PC-9 (cell line): ENCODE results near the gene NFKBIE. TPM values are rescaled to one million over a fixed set of nuclear protein-coding genes. Genes with fewer than 3 reads are reported as not detected.

Experiments
- BruUV-seq: library from RNA; stranded (reverse); fragments of 400-500 nt; replicated peaks from 2 replicates; lab custom pipeline; 2021; lab: Mats Ljungman, UMichigan
- CTCF ChIA-PET: fragments of 300-600 bp; sonication (Branson Sonifier 250); formaldehyde crosslinking; loops from one replicate; lab custom pipeline; 2022; ENCODE audit warnings: antibody characterized with exemption; lab: Charles Lee
- POLR2A ChIA-PET: fragments of 300-600 bp; sonication (Branson Sonifier 250); formaldehyde crosslinking; loops from one replicate; lab custom pipeline; 2022; ENCODE audit warnings: antibody characterized with exemption; ENCODE audit not compliant: unreplicated experiment; lab: Charles Lee
- DNase-seq, 2 experiments: peaks; one replicate each; pipeline versions ENCODE4 v3.0.0 to v3.0.0-alpha.2; 2015 to 2022; ENCODE audit warnings: mixed read lengths in 1 of 2
- H2AFZ ChIP-seq: fragments of 200-600 bp; sonication (generic); 2 replicates; pipeline ENCODE4 v1.8.1; 2017; ENCODE audit warnings: antibody characterized with exemption
- H3F3A ChIP-seq: fragments of 200-600 bp; sonication (generic); 2 replicates; pipeline ENCODE4 v1.8.1; 2017; ENCODE audit warnings: antibody characterized with exemption, mild to moderate bottlenecking, low read depth; ENCODE audit not compliant: insufficient read depth
- H3K27ac ChIP-seq: fragments of 200-600 bp; sonication (generic); 2 replicates; pipeline ENCODE4 v1.6.1; 2016; ENCODE audit warnings: mixed run types
- H3K27me3 ChIP-seq: fragments of 200-600 bp; sonication (generic); 2 replicates; pipeline ENCODE4 v1.6.1; 2016; ENCODE audit warnings: low read depth, mixed run types; ENCODE audit not compliant: insufficient read depth
- H3K36me3 ChIP-seq: fragments of 200-600 bp; sonication (generic); 2 replicates; pipeline ENCODE4 v1.6.1; 2016; ENCODE audit warnings: low read depth, mixed run types
- H3K4me1 ChIP-seq: fragments of 200-600 bp; sonication (generic); replicated peaks from 2 replicates; pipeline ENCODE4 v1.6.1; 2016; ENCODE audit warnings: mixed run types; ENCODE audit not compliant: insufficient read depth
- H3K4me2 ChIP-seq: fragments of 200-600 bp; sonication (generic); 2 replicates; pipeline ENCODE4 v1.6.1; 2017; ENCODE audit warnings: mixed run types
- H3K4me3 ChIP-seq: fragments of 200-600 bp; sonication (generic); 2 replicates; pipeline ENCODE4 v1.6.1; 2016; ENCODE audit warnings: mixed run types
- H3K79me2 ChIP-seq: fragments of 200-600 bp; sonication (generic); 2 replicates; pipeline ENCODE4 v1.6.1; 2017; ENCODE audit warnings: low read depth, mixed run types
- H3K9me2 ChIP-seq: fragments of 200-600 bp; sonication (generic); 2 replicates; pipeline ENCODE4 v1.8.1; 2017; ENCODE audit warnings: mild to moderate bottlenecking; ENCODE audit not compliant: insufficient read depth
- H3K9me3 ChIP-seq: fragments of 200-600 bp; sonication (generic); 2 replicates; pipeline ENCODE4 v1.8.1; 2016; ENCODE audit warnings: low read depth; ENCODE audit not compliant: insufficient read depth
- H4K20me1 ChIP-seq: fragments of 200-600 bp; sonication (generic); 2 replicates; pipeline ENCODE4 v1.8.1; 2017; ENCODE audit not compliant: insufficient read depth
- EZH2 ChIP-seq: fragments of 200-600 bp; sonication (generic); IDR thresholded peaks from 2 replicates; pipeline ENCODE4 v1.8.0; 2017; ENCODE audit warnings: antibody characterized with exemption, low read depth
- intact Hi-C: fragments of 100-400 bp; cut with micrococcal nuclease; formaldehyde crosslinking; loops from one replicate; pipeline ENCODE4 v1.10.0; 2022; ENCODE audit not compliant: unreplicated experiment
- total RNA-seq: library from RNA; stranded (reverse); gene quantifications from 2 replicates; pipeline ENCODE4 v1.2.3, GENCODE V29; 2021
- TF ChIP-seq, protein P1 (sequence below): fragments of 200-600 bp; sonication (generic); conservative IDR thresholded peaks from 2 replicates; pipeline ENCODE4 v1.6.1; 2017; ENCODE audit warnings: mixed run types, antibody characterized with exemption, mild to moderate bottlenecking, moderate library complexity

NFKBIE gene
- total RNA-seq, 1 experiment from 2014 or later, result 7.6 TPM

- H3F3A ChIP-seq, result no peaks in the 10 kb centered on the region
- no peak overlapping the region for H3K4me2 ChIP-seq
- TF ChIP-seq, protein P1, sequence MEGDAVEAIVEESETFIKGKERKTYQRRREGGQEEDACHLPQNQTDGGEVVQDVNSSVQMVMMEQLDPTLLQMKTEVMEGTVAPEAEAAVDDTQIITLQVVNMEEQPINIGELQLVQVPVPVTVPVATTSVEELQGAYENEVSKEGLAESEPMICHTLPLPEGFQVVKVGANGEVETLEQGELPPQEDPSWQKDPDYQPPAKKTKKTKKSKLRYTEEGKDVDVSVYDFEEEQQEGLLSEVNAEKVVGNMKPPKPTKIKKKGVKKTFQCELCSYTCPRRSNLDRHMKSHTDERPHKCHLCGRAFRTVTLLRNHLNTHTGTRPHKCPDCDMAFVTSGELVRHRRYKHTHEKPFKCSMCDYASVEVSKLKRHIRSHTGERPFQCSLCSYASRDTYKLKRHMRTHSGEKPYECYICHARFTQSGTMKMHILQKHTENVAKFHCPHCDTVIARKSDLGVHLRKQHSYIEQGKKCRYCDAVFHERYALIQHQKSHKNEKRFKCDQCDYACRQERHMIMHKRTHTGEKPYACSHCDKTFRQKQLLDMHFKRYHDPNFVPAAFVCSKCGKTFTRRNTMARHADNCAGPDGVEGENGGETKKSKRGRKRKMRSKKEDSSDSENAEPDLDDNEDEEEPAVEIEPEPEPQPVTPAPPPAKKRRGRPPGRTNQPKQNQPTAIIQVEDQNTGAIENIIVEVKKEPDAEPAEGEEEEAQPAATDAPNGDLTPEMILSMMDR, result no peak
- no peak for TF ChIP-seq EZH2
- no peaks in the 10 kb centered on the region for H4K20me1 ChIP-seq
- no TSS peak for BruUV-seq
- H2AFZ ChIP-seq, result no peak overlapping the region
- H3K4me1 ChIP-seq, result peaks cover under 1% of the 10 kb centered on the region; the same call in 1 of the 2 replicates
- H3K27ac ChIP-seq, result no peak overlapping the region
- H3K79me2 ChIP-seq, result peaks cover 3% of the 10 kb centered on the region; the same call in 1 of the 2 replicates
- H3K36me3 ChIP-seq, result peaks cover 12% of the 10 kb centered on the region; the same call in 1 of the 2 replicates
- no peaks in the 10 kb centered on the region for H3K9me2 ChIP-seq
- ChIA-PET POLR2A (no interaction called here), CTCF (no interaction called here)
- H3K4me3 ChIP-seq, result no peak overlapping the region
- no peaks in the 10 kb centered on the region for H3K9me3 ChIP-seq
- H3K27me3 ChIP-seq, result no peaks in the 10 kb centered on the region
- DNase-seq, result no peak
- intact Hi-C loops, result no loop called here
These were observed 41.4 kb upstream of the NFKBIE start for GRCh38 chr6:44306710-44307109.

DNA sequence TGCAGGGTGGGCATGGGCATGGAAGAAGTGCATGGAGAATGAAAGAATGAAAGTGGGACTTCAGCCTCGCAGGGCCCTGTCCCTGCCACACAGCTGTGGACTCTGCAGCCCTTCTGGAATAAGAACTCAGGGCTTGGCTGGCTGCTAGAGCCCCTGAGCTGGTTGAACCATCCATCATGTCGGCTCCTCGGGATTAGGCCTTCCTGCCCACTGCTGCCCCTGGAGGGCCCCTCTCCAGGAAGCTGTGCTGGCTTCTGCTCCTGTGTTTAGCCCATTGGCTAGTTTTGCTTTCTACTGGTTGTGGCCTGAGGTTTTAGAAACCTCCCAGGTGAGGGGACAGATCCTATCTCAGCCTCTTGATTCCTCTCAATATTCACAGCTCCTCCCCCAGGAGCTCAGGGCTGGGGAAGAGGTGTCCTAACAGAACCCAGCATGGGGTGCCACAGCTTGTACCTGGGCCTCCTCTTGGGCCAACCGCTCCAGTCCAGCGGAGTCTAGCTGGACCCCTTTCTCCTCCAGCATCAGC lies 39.9 kb upstream of the NFKBIE start:
- Histone ChIP-seq H3K4me2 (no peak overlapping the region), H3K27ac (no peak overlapping the region), H2AFZ (no peak overlapping the region), H3F3A (no peaks in the 10 kb centered on the region), H3K4me1 (no peaks in the 10 kb centered on the region), H3K9me2 (no peaks in the 10 kb centered on the region), H3K9me3 (no peaks in the 10 kb centered on the region), H3K4me3 (no peak overlapping the region), H3K27me3 (no peaks in the 10 kb centered on the region), H4K20me1 (no peaks in the 10 kb centered on the region), H3K79me2 (no peaks in the 10 kb centered on the region), H3K36me3 (0 out of 2 replicates have a peak, but pooled peaks cover 6% of the 10 kb centered on the region)
- intact Hi-C loops, result loop anchor here (2.0 kb wide), 1 partner anchor 36 kb away; no protein-coding TSS in a partner anchor
- no peak for DNase-seq
- ChIA-PET CTCF (interaction anchor here (0.6 kb wide), 2 partner anchors 49 to 1865 kb away, joined by 7 to 8 read pairs; partner anchors contain the start of gene ENPP5), POLR2A (interaction anchor here (0.7 kb wide), 1 partner anchor 26 kb away, joined by 6 read pairs; no protein-coding TSS in a partner anchor)
- TF ChIP-seq, protein P1, result no peak
- no peak for TF ChIP-seq EZH2
- BruUV-seq, result no TSS peak

- peak in 1 of 2 experiments; percentile 22 for DNase-seq
- no peaks in the 10 kb centered on the region for H3K9me3 ChIP-seq
- no TSS peak for BruUV-seq
- H3K4me3 ChIP-seq, result no peak overlapping the region
- H3K9me2 ChIP-seq, result no peaks in the 10 kb centered on the region
- H3F3A ChIP-seq, result no peaks in the 10 kb centered on the region
- H4K20me1 ChIP-seq, result no peaks in the 10 kb centered on the region
- no peak overlapping the region for H3K4me2 ChIP-seq
- no peak for TF ChIP-seq EZH2
- TF ChIP-seq, protein P1, result peak; percentile 78
- no peak overlapping the region for H2AFZ ChIP-seq
- H3K79me2 ChIP-seq, result no peaks in the 10 kb centered on the region
- H3K4me1 ChIP-seq, result no peaks in the 10 kb centered on the region
- H3K27ac ChIP-seq, result no peak overlapping the region
- POLR2A ChIA-PET, result interaction anchor here (0.7 kb wide), 1 partner anchor 25 kb away, joined by 6 read pairs; no protein-coding TSS in a partner anchor
- H3K27me3 ChIP-seq, result no peaks in the 10 kb centered on the region
- CTCF ChIA-PET, result interaction anchor here (0.6 kb wide), 2 partner anchors 27 to 48 kb away, joined by 4 to 7 read pairs; no protein-coding TSS in a partner anchor
- H3K36me3 ChIP-seq, result 0 out of 2 replicates have a peak, but pooled peaks cover 6% of the 10 kb centered on the region
- intact Hi-C loops, result loop anchor here (2.0 kb wide), 1 partner anchor 36 kb away; no protein-coding TSS in a partner anchor
These were observed 39.2 kb upstream of the NFKBIE start for GRCh38 chr6:44304282-44305199.
